GM12875 (cell line): ENCODE results near the gene NLRP9.

Experiments used
- H3K4me3 ChIP-seq: one replicate; pipeline ENCODE4 v1.5.1; 2011; ENCODE audit warnings: low read depth, low read length, control low read depth
- CTCF ChIP-seq: IDR thresholded peaks from 2 replicates; pipeline ENCODE4 v1.5.1; 2011; ENCODE audit warnings: low read depth, mild to moderate bottlenecking, control low read depth, inconsistent platforms, low read length, moderate library complexity, borderline replicate concordance; ENCODE audit not compliant: insufficient read depth

The NLRP9 gene

GRCh38 chr19:55690109-55690768 lies 48.0 kb downstream of the NLRP9 start:
- TF ChIP-seq CTCF, result no peak
- H3K4me3 ChIP-seq, result no peak overlapping the region

- H3K4me3 ChIP-seq, result no peak overlapping the region
- no peak for TF ChIP-seq CTCF
Observed at GRCh38 chr19:55689411-55690108, 48.6 kb downstream of the NLRP9 start.

GRCh38 chr19:55688422-55689218 lies 49.6 kb downstream of the NLRP9 start:
- no peak for TF ChIP-seq CTCF
- H3K4me3 ChIP-seq, result no peak overlapping the region

- TF ChIP-seq CTCF, result no peak
- no peak overlapping the region for H3K4me3 ChIP-seq
Observed at GRCh38 chr19:55687281-55688201, 50.7 kb downstream of the NLRP9 start.

- H3K4me3 ChIP-seq, result no peak overlapping the region
- TF ChIP-seq CTCF, result no peak
Observed at GRCh38 chr19:55686311-55687050, 51.7 kb downstream of the NLRP9 start.

GRCh38 chr19:55685776-55686175 lies 52.4 kb downstream of the NLRP9 start:
- no peak for TF ChIP-seq CTCF
- H3K4me3 ChIP-seq, result no peak overlapping the region
